GM18508 (cell line): ENCODE results near the gene UBA1.

Experiments used
- ATAC-seq: cut with Tn5 transposase; IDR thresholded peaks from one replicate; pipeline ENCODE4 v1.9.1; 2021; ENCODE audit warnings: moderate number of reproducible peaks; ENCODE audit not compliant: insufficient read depth, unreplicated experiment

Gene UBA1

GRCh38 chrX:47187106-47187677 lies 6.4 kb upstream of the UBA1 start:
- ATAC-seq, result no peak

- ATAC-seq, result no peak
These were observed 3.7 kb upstream of the UBA1 start for GRCh38 chrX:47189906-47190305.

- ATAC-seq, result peak; percentile 24
These were observed 3.0 kb upstream of the UBA1 start for GRCh38 chrX:47190445-47191269.

GRCh38 chrX:47191331-47191730 lies 2.3 kb upstream of the UBA1 start:
- no peak for ATAC-seq

GRCh38 chrX:47191806-47192401 lies 1.7 kb upstream of the UBA1 start:
- no peak for ATAC-seq

- no peak for ATAC-seq
These were observed 662 bp downstream of the UBA1 start for GRCh38 chrX:47194194-47194787.

- no peak for ATAC-seq
These were observed 2.5 kb downstream of the UBA1 start for GRCh38 chrX:47196098-47196497.

GRCh38 chrX:47197526-47197925 lies 3.9 kb downstream of the UBA1 start:
- no peak for ATAC-seq

GRCh38 chrX:47198026-47198686 lies 4.5 kb downstream of the UBA1 start:
- ATAC-seq, result no peak

GRCh38 chrX:47198687-47199080 lies 5.1 kb downstream of the UBA1 start:
- ATAC-seq, result no peak

GRCh38 chrX:47199286-47199685 lies 5.7 kb downstream of the UBA1 start:
- no peak for ATAC-seq

- no peak for ATAC-seq
These were observed 6.9 kb downstream of the UBA1 start for GRCh38 chrX:47200385-47201150.

GRCh38 chrX:47201345-47201944 lies 7.8 kb downstream of the UBA1 start:
- ATAC-seq, result no peak

- ATAC-seq, result no peak
These were observed 8.7 kb downstream of the UBA1 start for GRCh38 chrX:47202316-47202715.

- ATAC-seq, result no peak
These were observed 9.2 kb downstream of the UBA1 start for GRCh38 chrX:47202877-47203276.

- no peak for ATAC-seq
These were observed 11.3 kb downstream of the UBA1 start for GRCh38 chrX:47204970-47205369.

GRCh38 chrX:47206316-47206715 lies 12.7 kb downstream of the UBA1 start:
- ATAC-seq, result no peak

GRCh38 chrX:47208108-47208507 lies 14.5 kb downstream of the UBA1 start:
- no peak for ATAC-seq

- no peak for ATAC-seq
These were observed 16.0 kb downstream of the UBA1 start for GRCh38 chrX:47209508-47210238.
